Loucy (cell line): Measurements from ENCODE around the gene ALAS2.

Experiments
- H2AFZ ChIP-seq: fragments of 200-600 bp; sonication (generic); 2 replicates; pipeline ENCODE4 v1.6.0; 2016; ENCODE audit warnings: antibody characterized with exemption, mild to moderate bottlenecking, low read length, moderate library complexity
- H3F3A ChIP-seq: fragments of 200-600 bp; 2 replicates; pipeline ENCODE4 v1.6.0; 2016; ENCODE audit warnings: antibody characterized with exemption, low read depth, mild to moderate bottlenecking
- H3K27me3 ChIP-seq: fragments of 200-600 bp; sonication (generic); 2 replicates; pipeline ENCODE4 v1.6.1; 2014; ENCODE audit warnings: low read length, mild to moderate bottlenecking; ENCODE audit not compliant: insufficient read depth, poor library complexity, severe bottlenecking
- H3K36me3 ChIP-seq: fragments of 200-600 bp; sonication (generic); 2 replicates; pipeline ENCODE4 v1.6.1; 2016; ENCODE audit warnings: low read length; ENCODE audit not compliant: insufficient read depth
- H3K4me1 ChIP-seq: fragments of 200-600 bp; sonication (generic); 2 replicates; pipeline ENCODE4 v1.5.1; 2014; ENCODE audit warnings: low read length, mild to moderate bottlenecking; ENCODE audit not compliant: insufficient read depth, poor library complexity, severe bottlenecking
- H3K4me2 ChIP-seq: fragments of 200-600 bp; sonication (generic); 2 replicates; pipeline ENCODE4 v1.6.0; 2014; ENCODE audit warnings: antibody characterized with exemption, low read length, low read depth, mild to moderate bottlenecking; ENCODE audit not compliant: poor library complexity, severe bottlenecking
- H3K4me3 ChIP-seq: fragments of 200-600 bp; sonication (generic); 2 replicates; pipeline ENCODE4 v1.5.1; 2014; ENCODE audit warnings: low read length, mild to moderate bottlenecking, mixed read lengths; ENCODE audit not compliant: poor library complexity, severe bottlenecking
- H3K79me2 ChIP-seq: fragments of 200-600 bp; sonication (generic); 2 replicates; pipeline ENCODE4 v1.6.1; 2014; ENCODE audit warnings: low read length; ENCODE audit not compliant: insufficient read depth
- H3K9ac ChIP-seq: fragments of 200-600 bp; sonication (generic); 2 replicates; pipeline ENCODE4 v1.6.0; 2014; ENCODE audit warnings: mild to moderate bottlenecking, low read depth, low read length, moderate library complexity; ENCODE audit not compliant: poor library complexity, severe bottlenecking
- H3K9me2 ChIP-seq: fragments of 200-600 bp; sonication (generic); replicated peaks from 2 replicates; pipeline ENCODE4 v1.6.1; 2016; ENCODE audit warnings: low read depth, low read length, mixed read lengths
- H3K9me3 ChIP-seq: fragments of 200-600 bp; sonication (generic); 2 replicates; pipeline ENCODE4 v1.6.1; 2014; ENCODE audit warnings: mild to moderate bottlenecking, antibody characterized with exemption, low read length, low read depth; ENCODE audit not compliant: insufficient read depth
- H4K20me1 ChIP-seq: fragments of 200-600 bp; sonication (generic); 2 replicates; pipeline ENCODE4 v1.6.0; 2014; ENCODE audit warnings: antibody characterized with exemption, low read length, mild to moderate bottlenecking; ENCODE audit not compliant: insufficient read depth, poor library complexity, severe bottlenecking
- CTCF ChIP-seq: fragments of 200-600 bp; sonication (generic); conservative IDR thresholded peaks from 2 replicates; pipeline ENCODE4 v1.5.1; 2014; ENCODE audit warnings: mild to moderate bottlenecking, antibody characterized with exemption, low read length
- EZH2phosphoT487 ChIP-seq: fragments of 200-600 bp; IDR thresholded peaks from 2 replicates; pipeline ENCODE4 v1.6.1; 2018; ENCODE audit warnings: antibody characterized with exemption, mild to moderate bottlenecking, moderate library complexity, borderline replicate concordance

The ALAS2 gene

GRCh38 chrX:55008571-55009358, 22.0 kb downstream of the ALAS2 start:
- Histone ChIP-seq H3K79me2 (no peaks in the 10 kb centered on the region), H3K4me1 (no peaks in the 10 kb centered on the region)

GRCh38 chrX:55007656-55008055, 23.1 kb downstream of the ALAS2 start:
- Histone ChIP-seq H3K9me3 (no peaks in the 10 kb centered on the region), H2AFZ (no peak overlapping the region), H3K36me3 (peaks cover 19% of the 10 kb centered on the region; the same call in 1 of the 2 replicates), H3F3A (no peaks in the 10 kb centered on the region), H4K20me1 (no peaks in the 10 kb centered on the region), H3K4me1 (no peaks in the 10 kb centered on the region), H3K4me3 (no peak overlapping the region), H3K79me2 (no peaks in the 10 kb centered on the region), H3K9ac (no peak overlapping the region), H3K4me2 (no peak overlapping the region), H3K27me3 (no peaks in the 10 kb centered on the region), H3K9me2 (no peaks in the 10 kb centered on the region)
- TF ChIP-seq EZH2phosphoT487, result no peak
- TF ChIP-seq CTCF, result no peak

More at GRCh38 chrX:55008571-55009358, 22.0 kb downstream of the ALAS2 start:
- Histone ChIP-seq H3K4me3 (no peak overlapping the region), H3K36me3 (peaks cover 14% of the 10 kb centered on the region; the same call in 1 of the 2 replicates), H3K4me2 (no peak overlapping the region), H3F3A (no peaks in the 10 kb centered on the region), H3K9me2 (no peaks in the 10 kb centered on the region), H4K20me1 (no peaks in the 10 kb centered on the region), H3K9me3 (no peaks in the 10 kb centered on the region), H3K9ac (no peak overlapping the region), H2AFZ (no peak overlapping the region), H3K27me3 (no peaks in the 10 kb centered on the region)
- TF ChIP-seq EZH2phosphoT487 (no peak), CTCF (no peak)

GRCh38 chrX:55006827-55007621, 23.8 kb downstream of the ALAS2 start:
- Histone ChIP-seq H3K9ac (no peak overlapping the region), H3K36me3 (peaks cover 19% of the 10 kb centered on the region; the same call in 1 of the 2 replicates), H3K9me2 (no peaks in the 10 kb centered on the region), H3K27me3 (no peaks in the 10 kb centered on the region), H3K4me1 (no peaks in the 10 kb centered on the region), H2AFZ (no peak overlapping the region), H4K20me1 (no peaks in the 10 kb centered on the region), H3K79me2 (peaks cover 5% of the 10 kb centered on the region), H3F3A (no peaks in the 10 kb centered on the region), H3K4me3 (no peak overlapping the region), H3K9me3 (no peaks in the 10 kb centered on the region), H3K4me2 (no peak overlapping the region)
- no peak for TF ChIP-seq CTCF
- no peak for TF ChIP-seq EZH2phosphoT487
